Fibroblast of lung (primary cell): ENCODE data around the gene RCOR3. TPM values are rescaled to one million over a fixed set of nuclear protein-coding genes. Genes with fewer than 3 reads are reported as not detected.

Experiments used
- DNase-seq, 2 donors: peaks; one replicate each; pipeline versions ENCODE4 v3.0.0 to v3.0.0-alpha.2; 2010; ENCODE audit warnings: low read depth in 2 of 2
- H2AFZ ChIP-seq: 2 replicates; pipeline ENCODE4 v1.5.1; 2012; ENCODE audit warnings: low read length, control low read depth, inconsistent platforms
- H3K27ac ChIP-seq: 2 replicates; pipeline ENCODE4 v1.5.1; 2011; ENCODE audit warnings: low read length, control low read depth; ENCODE audit not compliant: insufficient read depth
- H3K27me3 ChIP-seq: 2 replicates; pipeline ENCODE4 v1.5.1; 2011; ENCODE audit warnings: mild to moderate bottlenecking, low read length; ENCODE audit not compliant: control insufficient read depth, insufficient read depth
- H3K36me3 ChIP-seq: 2 replicates; pipeline ENCODE4 v1.5.1; 2011; ENCODE audit warnings: low read length; ENCODE audit not compliant: control insufficient read depth, insufficient read depth
- H3K4me1 ChIP-seq: 2 replicates; pipeline ENCODE4 v1.5.1; 2011; ENCODE audit warnings: low read length; ENCODE audit not compliant: control insufficient read depth, insufficient read depth; ENCODE audit errors: extremely low read depth
- H3K4me2 ChIP-seq: 2 replicates; pipeline ENCODE4 v1.5.1; 2011; ENCODE audit warnings: low read length, control low read depth; ENCODE audit not compliant: insufficient read depth; ENCODE audit errors: extremely low read depth
- H3K4me3 ChIP-seq, 4 experiments: fragments of 200-600 bp in 1 of 4; sonication (generic) in 1 of 4; replicated peaks in 1 of 4; 2 replicates each; pipeline ENCODE4 v1.5.1; 2011 to 2016; ENCODE audit warnings: low read length in 4 of 4, low read depth in 3 of 4, mild to moderate bottlenecking in 3 of 4, control low read depth in 2 of 4, inconsistent platforms in 1 of 4, mixed read lengths in 1 of 4; ENCODE audit not compliant: insufficient read depth in 1 of 4; ENCODE audit errors: control extremely low read depth in 1 of 4
- H3K79me2 ChIP-seq: 2 replicates; pipeline ENCODE4 v1.5.1; 2012; ENCODE audit warnings: mild to moderate bottlenecking, low read length, inconsistent platforms; ENCODE audit not compliant: control insufficient read depth, insufficient read depth
- H3K9ac ChIP-seq: 2 replicates; pipeline ENCODE4 v1.5.1; 2011; ENCODE audit warnings: mild to moderate bottlenecking, low read length, control low read depth; ENCODE audit not compliant: insufficient read depth
- H3K9me3 ChIP-seq: 2 replicates; pipeline ENCODE4 v1.5.1; 2012; ENCODE audit warnings: low read depth, low read length; ENCODE audit not compliant: control insufficient read depth, insufficient read depth
- H4K20me1 ChIP-seq: 2 replicates; pipeline ENCODE4 v1.5.1; 2011; ENCODE audit warnings: low read length; ENCODE audit not compliant: control insufficient read depth, insufficient read depth; ENCODE audit errors: extremely low read depth
- EZH2 ChIP-seq: IDR thresholded peaks from 2 replicates; pipeline ENCODE4 v1.5.1; 2012; ENCODE audit warnings: low read length, control low read depth, mild to moderate bottlenecking; ENCODE audit errors: missing control alignments
- polyA plus RNA-seq, 2 donors: library from polyadenylated mRNA; depleted of rRNA in 1 of 2; stranded (reverse) in 1 of 2; unstranded in 1 of 2; fragments of >200 nt; gene quantifications; 2 replicates each; pipeline ENCODE4 v1.2.1, GENCODE V29; 2011 to 2012; ENCODE audit warnings: missing spikeins in 1 of 2
- total RNA-seq: library from RNA; depleted of rRNA; stranded (reverse); fragments of >200 nt; gene quantifications from 2 replicates; pipeline ENCODE4 v1.2.1, GENCODE V29; 2014
- TF ChIP-seq, protein P1 (sequence below), 2 donors: IDR thresholded peaks in 1 of 2; conservative IDR thresholded peaks in 1 of 2; 1 replicate in 1 of 2; 2 replicates in 1 of 2; pipeline ENCODE4 v1.5.1; 2011 to 2012; ENCODE audit warnings: low read length in 2 of 2, control low read depth in 1 of 2, inconsistent platforms in 1 of 2, low read depth in 1 of 2, mild to moderate bottlenecking in 1 of 2

RCOR3 gene
- total and polyA plus RNA-seq, 2 donors (not counting 1 experiment from before 2014, with no cell fraction given), result 24.9 to 38.1 TPM

DNA sequence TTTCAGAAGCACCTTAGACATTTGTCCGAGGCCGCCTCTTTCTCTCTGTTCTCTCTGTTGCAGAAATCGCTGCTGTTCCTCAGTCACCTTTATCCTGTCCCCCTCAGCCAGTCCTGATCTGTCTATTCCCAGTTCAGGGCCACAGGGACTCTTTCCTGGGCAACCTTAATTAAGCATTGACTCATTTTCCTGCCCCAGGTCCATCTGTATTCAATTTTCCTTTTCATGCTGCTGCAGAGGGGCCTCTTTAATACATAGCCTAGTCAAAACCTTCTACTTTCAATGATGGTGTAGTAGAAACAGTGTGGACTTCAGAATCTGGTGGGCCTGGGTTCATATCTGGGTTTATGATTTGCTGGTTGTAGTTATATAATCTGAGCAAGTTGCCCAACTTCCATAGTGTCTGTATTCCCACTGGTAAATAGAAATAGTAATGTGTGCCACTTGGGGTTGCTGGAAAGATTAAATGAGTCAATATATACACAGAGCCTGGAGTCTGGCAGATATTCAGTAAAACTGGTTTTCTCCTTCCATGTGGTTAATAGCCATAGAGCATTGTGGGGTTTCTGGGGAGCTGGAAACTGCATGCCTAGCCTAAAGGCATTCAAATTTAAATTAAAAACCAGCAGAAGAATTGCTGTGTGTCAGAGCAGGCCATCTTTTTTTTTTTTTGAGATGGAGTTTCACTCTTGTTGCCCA lies 72.0 kb downstream of the RCOR3 start:
- peaks cover 16% of the 10 kb centered on the region for H3K4me1 ChIP-seq
- no peak overlapping the region for H3K4me2 ChIP-seq
- no peak for TF ChIP-seq EZH2
- TF ChIP-seq, protein P1, sequence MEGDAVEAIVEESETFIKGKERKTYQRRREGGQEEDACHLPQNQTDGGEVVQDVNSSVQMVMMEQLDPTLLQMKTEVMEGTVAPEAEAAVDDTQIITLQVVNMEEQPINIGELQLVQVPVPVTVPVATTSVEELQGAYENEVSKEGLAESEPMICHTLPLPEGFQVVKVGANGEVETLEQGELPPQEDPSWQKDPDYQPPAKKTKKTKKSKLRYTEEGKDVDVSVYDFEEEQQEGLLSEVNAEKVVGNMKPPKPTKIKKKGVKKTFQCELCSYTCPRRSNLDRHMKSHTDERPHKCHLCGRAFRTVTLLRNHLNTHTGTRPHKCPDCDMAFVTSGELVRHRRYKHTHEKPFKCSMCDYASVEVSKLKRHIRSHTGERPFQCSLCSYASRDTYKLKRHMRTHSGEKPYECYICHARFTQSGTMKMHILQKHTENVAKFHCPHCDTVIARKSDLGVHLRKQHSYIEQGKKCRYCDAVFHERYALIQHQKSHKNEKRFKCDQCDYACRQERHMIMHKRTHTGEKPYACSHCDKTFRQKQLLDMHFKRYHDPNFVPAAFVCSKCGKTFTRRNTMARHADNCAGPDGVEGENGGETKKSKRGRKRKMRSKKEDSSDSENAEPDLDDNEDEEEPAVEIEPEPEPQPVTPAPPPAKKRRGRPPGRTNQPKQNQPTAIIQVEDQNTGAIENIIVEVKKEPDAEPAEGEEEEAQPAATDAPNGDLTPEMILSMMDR (conservative IDR thresholded peaks at IDR 0.05 in 1 of 2, IDR thresholded peaks at IDR 0.05 in 1 of 2; ENCODE audit: low read depth in 1 of 2, low read length in 2 of 2), result no peak
- no peak overlapping the region for H3K27ac ChIP-seq
- H3K4me3 ChIP-seq, result no peak overlapping the region
- H3K27me3 ChIP-seq, result no peaks in the 10 kb centered on the region
- no peaks in the 10 kb centered on the region for H4K20me1 ChIP-seq
- no peaks in the 10 kb centered on the region for H3K36me3 ChIP-seq
- H3K79me2 ChIP-seq, result peaks cover 9% of the 10 kb centered on the region
- H3K9me3 ChIP-seq, result no peaks in the 10 kb centered on the region
- peak in 1 of 2 donors; percentile 33 for DNase-seq
- H2AFZ ChIP-seq, result no peak overlapping the region
- no peak overlapping the region for H3K9ac ChIP-seq

DNA sequence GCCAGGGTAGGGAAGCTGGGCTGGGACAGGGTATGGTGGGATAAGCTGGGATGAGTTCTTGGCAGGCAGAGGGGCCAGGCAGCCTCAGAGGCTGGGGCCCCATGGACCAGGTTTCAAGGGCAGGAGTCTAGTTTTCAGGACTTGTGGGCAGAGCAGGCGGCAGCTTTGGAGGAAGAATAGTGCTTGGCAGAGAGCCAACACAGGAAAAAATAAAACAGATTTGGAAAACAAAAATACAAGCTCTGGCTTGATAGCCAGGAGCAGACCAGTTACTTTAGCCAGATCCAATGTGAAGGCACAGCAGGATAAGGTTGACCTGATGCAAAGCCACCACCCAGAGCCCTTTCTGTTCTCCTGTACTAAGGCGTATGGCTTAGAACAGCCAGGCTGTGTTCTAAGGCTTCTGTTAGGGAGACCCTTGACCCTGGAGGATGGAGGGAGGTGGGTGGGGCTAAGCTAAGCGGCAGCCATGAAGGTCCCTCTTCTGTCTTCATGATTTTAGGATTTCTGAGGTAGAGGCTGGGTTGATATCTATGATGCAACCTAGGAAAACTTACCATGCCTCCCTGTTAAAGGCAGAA lies 73.0 kb downstream of the RCOR3 start:
- Histone ChIP-seq H4K20me1 (no peaks in the 10 kb centered on the region), H2AFZ (no peak overlapping the region), H3K4me3 (no peak overlapping the region), H3K9me3 (no peaks in the 10 kb centered on the region), H3K27me3 (no peaks in the 10 kb centered on the region), H3K9ac (no peak overlapping the region), H3K27ac (no peak overlapping the region), H3K4me2 (no peak overlapping the region), H3K4me1 (peaks cover 16% of the 10 kb centered on the region), H3K36me3 (no peaks in the 10 kb centered on the region), H3K79me2 (peaks cover 9% of the 10 kb centered on the region)
- no peak for TF ChIP-seq EZH2
- TF ChIP-seq, protein P1 (conservative IDR thresholded peaks at IDR 0.05 in 1 of 2, IDR thresholded peaks at IDR 0.05 in 1 of 2; ENCODE audit: low read depth in 1 of 2, low read length in 2 of 2), result no peak
- no peak for DNase-seq

DNA sequence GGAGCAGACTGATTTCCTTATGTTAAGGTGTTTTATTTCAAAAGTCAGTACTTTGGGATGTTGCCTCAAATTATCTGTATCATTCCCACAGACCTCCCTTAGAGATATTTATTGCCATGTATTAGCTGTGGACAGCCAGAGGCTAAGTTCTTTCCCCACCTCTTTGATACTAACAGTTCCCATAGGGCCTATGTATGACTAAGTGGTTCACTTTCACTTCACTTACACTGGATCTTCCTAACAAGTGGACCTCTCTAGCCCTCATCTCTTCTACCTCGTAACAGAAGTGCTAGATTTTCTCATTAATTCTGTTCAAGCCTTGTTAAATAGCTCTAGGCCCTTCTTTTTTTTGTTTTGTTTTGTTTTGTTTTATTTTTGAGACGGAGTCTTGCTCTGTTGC lies 73.7 kb downstream of the RCOR3 start:
- H3K9ac ChIP-seq, result no peak overlapping the region
- DNase-seq, result no peak
- H3K9me3 ChIP-seq, result no peaks in the 10 kb centered on the region
- H3K27me3 ChIP-seq, result no peaks in the 10 kb centered on the region
- H3K4me1 ChIP-seq, result peaks cover 13% of the 10 kb centered on the region
- no peaks in the 10 kb centered on the region for H4K20me1 ChIP-seq
- H3K4me3 ChIP-seq, result no peak overlapping the region
- no peak overlapping the region for H3K27ac ChIP-seq
- no peaks in the 10 kb centered on the region for H3K36me3 ChIP-seq
- peaks cover 9% of the 10 kb centered on the region for H3K79me2 ChIP-seq
- no peak overlapping the region for H3K4me2 ChIP-seq
- H2AFZ ChIP-seq, result no peak overlapping the region
- TF ChIP-seq, protein P1 (conservative IDR thresholded peaks at IDR 0.05 in 1 of 2, IDR thresholded peaks at IDR 0.05 in 1 of 2; ENCODE audit: low read depth in 1 of 2, low read length in 2 of 2), result no peak
- no peak for TF ChIP-seq EZH2
